ENCODE data around the gene MYO1H. TPM values are rescaled to one million over a fixed set of nuclear protein-coding genes. Genes with fewer than 3 reads are reported as not detected.
"Not testable (repeated sequence)": the region's sequence is repeated elsewhere in the genome, so short reads cannot be mapped to it uniquely, and the experiment has no call there.

MYO1H gene
- total and polyA plus RNA-seq, 8 donors, result 0.20 to 0.93 (median 0.32) TPM

DNA sequence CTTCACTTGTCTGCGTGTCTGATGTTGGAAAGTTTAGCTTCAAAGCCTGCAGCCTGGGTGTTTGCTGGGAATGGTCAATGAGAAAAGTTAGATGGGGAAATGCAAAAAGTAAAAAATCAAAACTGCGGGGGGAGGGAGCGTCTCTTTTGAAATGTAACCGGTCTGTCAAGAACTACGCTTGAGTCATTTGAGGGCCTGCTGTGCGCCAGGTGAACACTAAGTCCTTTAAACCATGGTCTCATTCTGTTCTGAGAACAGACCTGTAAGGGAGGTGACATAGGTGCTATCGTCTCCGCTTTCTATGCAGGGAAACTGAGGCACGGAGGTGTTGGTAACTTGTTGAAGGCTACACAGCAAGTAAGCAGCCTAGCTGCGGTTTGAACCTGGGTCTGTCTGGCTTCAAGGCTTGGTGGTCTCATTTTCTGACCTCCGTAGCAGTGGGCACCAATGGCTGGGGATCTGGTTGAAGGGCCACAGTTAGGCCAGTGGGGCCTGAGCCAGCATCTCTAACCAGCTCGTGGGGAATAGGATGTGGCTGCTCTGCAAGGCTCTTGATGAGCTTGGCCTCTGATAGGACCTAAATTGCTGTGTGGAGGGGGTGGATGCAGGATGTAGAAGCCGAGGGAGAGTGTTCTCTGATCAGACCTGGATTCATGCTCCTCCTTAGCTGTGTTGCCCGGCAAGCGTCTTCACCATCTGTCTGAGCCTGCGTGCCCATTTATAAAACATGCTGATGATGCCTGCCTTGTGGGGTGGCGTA, 87.9 kb downstream of the MYO1H start:
- H3K27me3 ChIP-seq, result no peaks in the 10 kb centered on the region
- intact Hi-C loops (cut with DNase I), result no loop called here

DNA sequence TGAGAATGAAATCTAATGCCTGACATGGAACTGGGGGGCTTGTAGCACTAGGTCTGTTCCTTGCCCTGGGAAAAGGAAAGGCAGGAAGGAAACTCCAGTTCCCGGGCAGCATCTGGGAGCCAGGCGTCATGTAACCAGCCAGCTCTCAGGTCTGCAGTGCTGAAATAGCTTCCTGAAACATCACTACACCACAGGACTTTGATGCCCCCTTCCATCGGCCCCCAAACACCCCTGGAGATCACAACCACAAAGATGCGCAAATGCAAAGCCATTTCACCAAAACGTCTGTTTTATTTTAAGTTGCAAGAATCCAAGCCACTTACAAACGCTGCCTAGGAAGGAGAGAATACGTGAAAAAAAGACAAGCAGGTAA, 88.5 kb downstream of the MYO1H start:
- no peak overlapping the region for H3K4me3 ChIP-seq
- ATAC-seq (no peak), DNase-seq (no peak)
- no peak for TF ChIP-seq CTCF (IDR thresholded peaks at IDR 0.05)
- H3K27ac ChIP-seq, result no peak overlapping the region
- intact Hi-C loops (cut with DNase I), result no loop called here
- no peaks in the 10 kb centered on the region for H3K4me1 ChIP-seq
- H3K27me3 ChIP-seq, result no peaks in the 10 kb centered on the region
- H3K9me3 ChIP-seq, result no peaks in the 10 kb centered on the region
- H3K36me3 ChIP-seq, result no peaks in the 10 kb centered on the region

More for the DNA sequence above, 87.9 kb downstream of the MYO1H start:
- Histone ChIP-seq H3K4me1 (no peaks in the 10 kb centered on the region), H3K9me3 (no peaks in the 10 kb centered on the region), H3K4me3 (no peak overlapping the region), H3K27ac (no peak overlapping the region), H3K36me3 (no peaks in the 10 kb centered on the region)
- ATAC-seq (peak; percentile 75), DNase-seq (peak in 1 of 4 donors; percentile 44)
- no peak for TF ChIP-seq CTCF (IDR thresholded peaks at IDR 0.05)

GRCh38 chr12:109439181-109439580, 91.5 kb downstream of the MYO1H start:
- Histone ChIP-seq H3K36me3 (no peaks in the 10 kb centered on the region), H3K27ac (no peak overlapping the region), H3K9me3 (no peaks in the 10 kb centered on the region), H3K4me3 (no peak overlapping the region), H3K4me1 (peaks cover 0 to 3% of the 10 kb centered on the region in 2 donors), H3K27me3 (no peaks in the 10 kb centered on the region)
- ATAC-seq (no peak), DNase-seq (no peak)
- intact Hi-C loops (cut with DNase I), result no loop called here
- TF ChIP-seq CTCF (IDR thresholded peaks at IDR 0.05), result no peak

DNA sequence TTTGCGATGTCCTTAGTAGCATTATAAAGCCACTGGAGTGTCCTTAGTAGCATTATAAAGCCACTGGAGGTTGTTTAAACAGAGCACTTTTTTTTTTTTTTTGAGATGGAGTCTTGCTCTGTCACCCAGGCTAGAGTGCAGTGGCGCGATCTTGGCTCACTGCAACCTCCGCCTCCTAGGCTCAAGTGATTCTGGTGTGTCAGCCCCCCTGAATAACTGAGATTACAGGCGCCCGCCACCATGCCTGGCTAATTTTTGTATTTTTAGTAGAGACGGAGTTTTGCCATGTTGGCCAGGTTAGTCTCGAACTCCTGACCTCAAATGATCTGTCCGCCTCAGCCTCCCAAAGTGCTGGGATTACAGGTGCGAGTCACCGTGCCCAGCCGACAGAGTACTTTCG, 92.3 kb downstream of the MYO1H start:
- H3K27me3 ChIP-seq; ATAC-seq; H3K27ac ChIP-seq; H3K9me3 ChIP-seq; intact Hi-C loops (cut with DNase I); H3K36me3 ChIP-seq; H3K4me3 ChIP-seq; DNase-seq; H3K4me1 ChIP-seq: not testable (repeated sequence)

DNA sequence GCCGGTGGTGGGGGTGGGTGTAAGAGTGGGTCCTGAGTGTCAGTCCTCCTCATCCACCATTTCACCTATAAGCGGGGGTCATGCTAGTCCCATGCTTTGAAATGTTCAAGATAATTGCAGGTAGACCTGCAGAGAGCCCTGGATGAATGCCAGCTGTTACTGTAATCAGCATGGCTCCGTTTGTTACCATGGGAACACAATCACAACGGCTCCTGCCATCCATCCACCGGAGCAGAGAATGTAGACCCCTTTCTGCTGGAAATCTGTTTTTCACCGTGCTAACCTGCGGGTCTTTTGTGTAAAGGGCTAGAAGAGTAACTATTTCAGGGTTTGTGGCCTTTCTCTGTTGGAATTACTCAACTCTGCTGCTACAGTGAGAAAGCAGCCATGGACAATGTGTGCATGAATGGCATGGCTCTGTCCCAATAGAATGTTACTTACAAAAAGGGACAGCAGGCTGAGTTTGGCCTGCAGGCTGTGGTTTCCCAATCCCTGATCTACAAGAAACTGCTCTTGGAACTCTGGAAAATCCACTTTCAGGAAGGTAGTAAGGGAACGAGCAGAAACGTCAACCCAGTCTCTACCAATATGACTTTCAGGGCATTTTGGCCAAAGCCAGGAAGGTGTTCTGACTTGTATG, 93.3 kb downstream of the MYO1H start:
- intact Hi-C loops (cut with DNase I), result no loop called here
- no peaks in the 10 kb centered on the region for H3K27me3 ChIP-seq
- H3K4me1 ChIP-seq, result peaks cover 0 to 3% of the 10 kb centered on the region in 2 donors
- no peaks in the 10 kb centered on the region for H3K9me3 ChIP-seq
- peak in 1 of 4 donors; percentile 29 for DNase-seq
- TF ChIP-seq CTCF (IDR thresholded peaks at IDR 0.05), result no peak
- no peak overlapping the region for H3K27ac ChIP-seq
- no peak for ATAC-seq
- H3K36me3 ChIP-seq, result peaks cover 0 to 10% of the 10 kb centered on the region in 2 donors
- H3K4me3 ChIP-seq, result no peak overlapping the region

Measured in left lung (tissue), 10 donors.